HEK293 (cell line): ENCODE measurements around the gene BCDIN3D.

Experiments used
- HOXC10 ChIP-seq: sonication (generic); formaldehyde crosslinking; IDR thresholded peaks from 2 replicates; pipeline ENCODE4 v1.8.1; 2023; ENCODE audit warnings: mild to moderate bottlenecking, missing genetic modification reagents
- HOXD13 ChIP-seq: sonication (generic); formaldehyde crosslinking; IDR thresholded peaks from 2 replicates; pipeline ENCODE4 v1.8.0; 2022; ENCODE audit warnings: missing genetic modification reagents, borderline replicate concordance
- OSR2 ChIP-seq: fragments of 450-650 bp; formaldehyde crosslinking; IDR thresholded peaks from 2 replicates; pipeline ENCODE4 v1.5.1; 2016; ENCODE audit warnings: missing biosample characterization, missing genetic modification characterization
- SALL2 ChIP-seq: fragments of 450-650 bp; formaldehyde crosslinking; IDR thresholded peaks from 2 replicates; pipeline ENCODE4 v1.5.0; 2017; ENCODE audit warnings: missing biosample characterization, mild to moderate bottlenecking, missing genetic modification characterization, borderline replicate concordance
- ZBTB44 ChIP-seq: fragments of 450-650 bp; IDR thresholded peaks from 2 replicates; pipeline ENCODE4 v1.5.1; 2018; ENCODE audit warnings: missing biosample characterization, mild to moderate bottlenecking, missing genetic modification characterization
- ZFP69B ChIP-seq: fragments of 450-650 bp; formaldehyde crosslinking; IDR thresholded peaks from 2 replicates; pipeline ENCODE4 v1.5.1; 2016; ENCODE audit warnings: missing biosample characterization, missing genetic modification characterization
- ZNF214 ChIP-seq: fragments of 450-650 bp; formaldehyde crosslinking; IDR thresholded peaks from 2 replicates; pipeline ENCODE4 v1.5.1; 2017; ENCODE audit warnings: missing biosample characterization, mild to moderate bottlenecking, missing genetic modification characterization, borderline replicate concordance
- ZNF223 ChIP-seq: fragments of 450-650 bp; formaldehyde crosslinking; IDR thresholded peaks from 2 replicates; pipeline ENCODE4 v1.5.1; 2016; ENCODE audit warnings: missing biosample characterization, missing genetic modification characterization
- ZNF23 ChIP-seq: fragments of 450-650 bp; formaldehyde crosslinking; IDR thresholded peaks from 2 replicates; pipeline ENCODE4 v1.5.1; 2016; ENCODE audit warnings: missing biosample characterization, missing genetic modification characterization, borderline replicate concordance
- ZNF302 ChIP-seq: fragments of 450-650 bp; formaldehyde crosslinking; IDR thresholded peaks from 2 replicates; pipeline ENCODE4 v1.5.1; 2016; ENCODE audit warnings: missing biosample characterization, missing genetic modification characterization, low read depth
- ZNF324 ChIP-seq: fragments of 450-650 bp; formaldehyde crosslinking; IDR thresholded peaks from 2 replicates; pipeline ENCODE4 v1.5.1; 2016; ENCODE audit warnings: missing biosample characterization, missing genetic modification characterization
- ZNF398 ChIP-seq: fragments of 450-650 bp; formaldehyde crosslinking; IDR thresholded peaks from 2 replicates; pipeline ENCODE4 v1.5.1; 2017; ENCODE audit warnings: missing biosample characterization, missing genetic modification characterization
- ZNF555 ChIP-seq: fragments of 450-650 bp; formaldehyde crosslinking; conservative IDR thresholded peaks from 2 replicates; pipeline ENCODE4 v1.5.1; 2017; ENCODE audit warnings: missing biosample characterization, mild to moderate bottlenecking, missing genetic modification characterization, inconsistent platforms
- ZNF624 ChIP-seq: fragments of 450-650 bp; formaldehyde crosslinking; IDR thresholded peaks from 2 replicates; pipeline ENCODE4 v1.5.1; 2017; ENCODE audit warnings: missing biosample characterization, missing genetic modification characterization
- ZNF629 ChIP-seq: fragments of 450-650 bp; formaldehyde crosslinking; IDR thresholded peaks from 2 replicates; pipeline ENCODE4 v1.5.1; 2017; ENCODE audit warnings: missing biosample characterization, missing genetic modification characterization
- ZNF791 ChIP-seq: fragments of 450-650 bp; formaldehyde crosslinking; IDR thresholded peaks from 2 replicates; pipeline ENCODE4 v1.5.1; 2016; ENCODE audit warnings: missing biosample characterization, missing genetic modification characterization
- TF ChIP-seq, protein P1 (sequence below): fragments of 450-650 bp; formaldehyde crosslinking; IDR thresholded peaks from 2 replicates; pipeline ENCODE4 v1.5.1; 2016; ENCODE audit warnings: missing biosample characterization, missing genetic modification characterization, borderline replicate concordance
- TF ChIP-seq, protein P2 (sequence below): fragments of 450-650 bp; formaldehyde crosslinking; conservative IDR thresholded peaks from 2 replicates; pipeline ENCODE4 v1.5.1; 2016; ENCODE audit warnings: low read depth, missing biosample characterization, missing genetic modification characterization
- TF ChIP-seq, protein P3 (sequence below): sonication (generic); formaldehyde crosslinking; IDR thresholded peaks from 2 replicates; pipeline ENCODE4 v1.8.1; 2022; ENCODE audit warnings: mild to moderate bottlenecking, moderate library complexity, missing genetic modification reagents
- TF ChIP-seq, protein P4 (sequence below): fragments of 450-650 bp; formaldehyde crosslinking; IDR thresholded peaks from 2 replicates; pipeline ENCODE4 v1.5.1; 2016; ENCODE audit warnings: missing biosample characterization, missing genetic modification characterization
- TF ChIP-seq, protein P5 (sequence below): fragments of 450-650 bp; formaldehyde crosslinking; IDR thresholded peaks from 2 replicates; pipeline ENCODE4 v1.5.1; 2016; ENCODE audit warnings: missing biosample characterization, missing genetic modification characterization

The BCDIN3D gene

GRCh38 chr12:49842519-49843352 is at the start of gene BCDIN3D (continued):
- TF ChIP-seq ZNF223 (no peak), ZNF302 (tag by site-specific recombination) (no peak), ZNF398 (no peak), ZNF624 (no peak), ZFP69B (no peak), ZNF555 (tag by site-specific recombination) (no peak), OSR2 (tag by site-specific recombination) (no peak), SALL2 (tag by site-specific recombination) (no peak), ZNF214 (tag by site-specific recombination) (no peak), ZNF629 (peak; percentile 37; the same call in 1 of the 2 replicates), ZNF23 (tag by site-specific recombination) (no peak), HOXD13 (CRISPR knock-in tag) (no peak), ZBTB44 (tag by site-specific recombination) (no peak), ZNF324 (tag by site-specific recombination) (no peak), ZNF791 (tag by site-specific recombination) (no peak), HOXC10 (CRISPR knock-in tag) (no peak)
- TF ChIP-seq, protein P1, sequence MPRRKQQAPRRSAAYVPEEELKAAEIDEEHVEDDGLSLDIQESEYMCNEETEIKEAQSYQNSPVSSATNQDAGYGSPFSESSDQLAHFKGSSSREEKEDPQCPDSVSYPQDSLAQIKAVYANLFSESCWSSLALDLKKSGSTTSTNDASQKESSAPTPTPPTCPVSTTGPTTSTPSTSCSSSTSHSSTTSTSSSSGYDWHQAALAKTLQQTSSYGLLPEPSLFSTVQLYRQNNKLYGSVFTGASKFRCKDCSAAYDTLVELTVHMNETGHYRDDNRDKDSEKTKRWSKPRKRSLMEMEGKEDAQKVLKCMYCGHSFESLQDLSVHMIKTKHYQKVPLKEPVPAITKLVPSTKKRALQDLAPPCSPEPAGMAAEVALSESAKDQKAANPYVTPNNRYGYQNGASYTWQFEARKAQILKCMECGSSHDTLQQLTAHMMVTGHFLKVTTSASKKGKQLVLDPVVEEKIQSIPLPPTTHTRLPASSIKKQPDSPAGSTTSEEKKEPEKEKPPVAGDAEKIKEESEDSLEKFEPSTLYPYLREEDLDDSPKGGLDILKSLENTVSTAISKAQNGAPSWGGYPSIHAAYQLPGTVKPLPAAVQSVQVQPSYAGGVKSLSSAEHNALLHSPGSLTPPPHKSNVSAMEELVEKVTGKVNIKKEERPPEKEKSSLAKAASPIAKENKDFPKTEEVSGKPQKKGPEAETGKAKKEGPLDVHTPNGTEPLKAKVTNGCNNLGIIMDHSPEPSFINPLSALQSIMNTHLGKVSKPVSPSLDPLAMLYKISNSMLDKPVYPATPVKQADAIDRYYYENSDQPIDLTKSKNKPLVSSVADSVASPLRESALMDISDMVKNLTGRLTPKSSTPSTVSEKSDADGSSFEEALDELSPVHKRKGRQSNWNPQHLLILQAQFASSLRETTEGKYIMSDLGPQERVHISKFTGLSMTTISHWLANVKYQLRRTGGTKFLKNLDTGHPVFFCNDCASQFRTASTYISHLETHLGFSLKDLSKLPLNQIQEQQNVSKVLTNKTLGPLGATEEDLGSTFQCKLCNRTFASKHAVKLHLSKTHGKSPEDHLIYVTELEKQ (tag by site-specific recombination), result no peak
- TF ChIP-seq, protein P2, sequence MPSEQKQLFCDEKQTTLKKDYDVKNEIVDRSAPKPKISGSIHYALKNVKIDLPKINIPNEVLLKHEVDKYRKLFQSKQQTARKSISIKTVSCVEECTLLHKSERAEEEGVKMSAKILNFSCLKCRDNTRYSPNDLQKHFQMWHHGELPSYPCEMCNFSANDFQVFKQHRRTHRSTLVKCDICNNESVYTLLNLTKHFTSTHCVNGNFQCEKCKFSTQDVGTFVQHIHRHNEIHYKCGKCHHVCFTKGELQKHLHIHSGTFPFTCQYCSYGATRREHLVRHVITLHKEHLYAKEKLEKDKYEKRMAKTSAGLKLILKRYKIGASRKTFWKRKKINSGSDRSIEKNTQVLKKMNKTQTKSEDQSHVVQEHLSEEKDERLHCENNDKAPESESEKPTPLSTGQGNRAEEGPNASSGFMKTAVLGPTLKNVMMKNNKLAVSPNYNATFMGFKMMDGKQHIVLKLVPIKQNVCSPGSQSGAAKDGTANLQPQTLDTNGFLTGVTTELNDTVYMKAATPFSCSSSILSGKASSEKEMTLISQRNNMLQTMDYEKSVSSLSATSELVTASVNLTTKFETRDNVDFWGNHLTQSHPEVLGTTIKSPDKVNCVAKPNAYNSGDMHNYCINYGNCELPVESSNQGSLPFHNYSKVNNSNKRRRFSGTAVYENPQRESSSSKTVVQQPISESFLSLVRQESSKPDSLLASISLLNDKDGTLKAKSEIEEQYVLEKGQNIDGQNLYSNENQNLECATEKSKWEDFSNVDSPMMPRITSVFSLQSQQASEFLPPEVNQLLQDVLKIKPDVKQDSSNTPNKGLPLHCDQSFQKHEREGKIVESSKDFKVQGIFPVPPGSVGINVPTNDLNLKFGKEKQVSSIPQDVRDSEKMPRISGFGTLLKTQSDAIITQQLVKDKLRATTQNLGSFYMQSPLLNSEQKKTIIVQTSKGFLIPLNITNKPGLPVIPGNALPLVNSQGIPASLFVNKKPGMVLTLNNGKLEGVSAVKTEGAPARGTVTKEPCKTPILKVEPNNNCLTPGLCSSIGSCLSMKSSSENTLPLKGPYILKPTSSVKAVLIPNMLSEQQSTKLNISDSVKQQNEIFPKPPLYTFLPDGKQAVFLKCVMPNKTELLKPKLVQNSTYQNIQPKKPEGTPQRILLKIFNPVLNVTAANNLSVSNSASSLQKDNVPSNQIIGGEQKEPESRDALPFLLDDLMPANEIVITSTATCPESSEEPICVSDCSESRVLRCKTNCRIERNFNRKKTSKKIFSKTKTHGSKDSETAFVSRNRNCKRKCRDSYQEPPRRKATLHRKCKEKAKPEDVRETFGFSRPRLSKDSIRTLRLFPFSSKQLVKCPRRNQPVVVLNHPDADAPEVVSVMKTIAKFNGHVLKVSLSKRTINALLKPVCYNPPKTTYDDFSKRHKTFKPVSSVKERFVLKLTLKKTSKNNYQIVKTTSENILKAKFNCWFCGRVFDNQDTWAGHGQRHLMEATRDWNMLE (tag by site-specific recombination), result peak; percentile 82
- TF ChIP-seq, protein P3, sequence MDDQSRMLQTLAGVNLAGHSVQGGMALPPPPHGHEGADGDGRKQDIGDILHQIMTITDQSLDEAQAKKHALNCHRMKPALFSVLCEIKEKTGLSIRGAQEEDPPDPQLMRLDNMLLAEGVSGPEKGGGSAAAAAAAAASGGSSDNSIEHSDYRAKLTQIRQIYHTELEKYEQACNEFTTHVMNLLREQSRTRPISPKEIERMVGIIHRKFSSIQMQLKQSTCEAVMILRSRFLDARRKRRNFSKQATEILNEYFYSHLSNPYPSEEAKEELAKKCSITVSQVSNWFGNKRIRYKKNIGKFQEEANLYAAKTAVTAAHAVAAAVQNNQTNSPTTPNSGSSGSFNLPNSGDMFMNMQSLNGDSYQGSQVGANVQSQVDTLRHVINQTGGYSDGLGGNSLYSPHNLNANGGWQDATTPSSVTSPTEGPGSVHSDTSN (CRISPR knock-in tag), result peak; percentile 46; the same call in 1 of the 2 replicates
- TF ChIP-seq, protein P4, sequence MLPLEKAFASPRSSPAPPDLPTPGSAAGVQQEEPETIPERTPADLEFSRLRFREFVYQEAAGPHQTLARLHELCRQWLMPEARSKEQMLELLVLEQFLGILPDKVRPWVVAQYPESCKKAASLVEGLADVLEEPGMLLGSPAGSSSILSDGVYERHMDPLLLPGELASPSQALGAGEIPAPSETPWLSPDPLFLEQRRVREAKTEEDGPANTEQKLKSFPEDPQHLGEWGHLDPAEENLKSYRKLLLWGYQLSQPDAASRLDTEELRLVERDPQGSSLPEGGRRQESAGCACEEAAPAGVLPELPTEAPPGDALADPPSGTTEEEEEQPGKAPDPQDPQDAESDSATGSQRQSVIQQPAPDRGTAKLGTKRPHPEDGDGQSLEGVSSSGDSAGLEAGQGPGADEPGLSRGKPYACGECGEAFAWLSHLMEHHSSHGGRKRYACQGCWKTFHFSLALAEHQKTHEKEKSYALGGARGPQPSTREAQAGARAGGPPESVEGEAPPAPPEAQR (tag by site-specific recombination), result no peak
- TF ChIP-seq, protein P5, sequence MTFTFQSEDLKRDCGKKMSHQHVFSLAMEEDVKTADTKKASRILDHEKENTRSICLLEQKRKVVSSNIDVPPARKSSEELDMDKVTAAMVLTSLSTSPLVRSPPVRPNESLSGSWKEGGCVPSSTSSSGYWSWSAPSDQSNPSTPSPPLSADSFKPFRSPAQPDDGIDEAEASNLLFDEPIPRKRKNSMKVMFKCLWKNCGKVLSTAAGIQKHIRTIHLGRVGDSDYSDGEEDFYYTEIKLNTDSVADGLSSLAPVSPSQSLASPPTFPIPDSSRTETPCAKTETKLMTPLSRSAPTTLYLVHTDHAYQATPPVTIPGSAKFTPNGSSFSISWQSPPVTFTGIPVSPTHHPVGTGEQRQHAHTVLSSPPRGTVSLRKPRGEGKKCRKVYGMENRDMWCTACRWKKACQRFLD, result no peak
